H1 (cell line): ENCODE measurements around the gene SRRM2. TPM values are rescaled to one million over a fixed set of nuclear protein-coding genes. Genes with fewer than 3 reads are reported as not detected.

ENCODE experiments used
- polyA plus RNA-seq, 7 experiments: library from polyadenylated mRNA; depleted of rRNA in 3 of 7; stranded (reverse) in 5 of 7; unstranded in 2 of 7; fragments of >200 nt in 5 of 7; fragments of 200-250 nt in 2 of 7; gene quantifications; 1 replicate in 5 of 7; 2 replicates in 1 of 7; 4 replicates in 1 of 7; pipeline versions ENCODE4 v1.2.1 to v1.2.3, GENCODE V29; 2011 to 2013; ENCODE audit warnings: missing spikeins in 2 of 7, mixed read lengths in 2 of 7
- total RNA-seq: library from RNA; stranded (reverse); fragmentation: NEBNext Ultra II Directional; extraction: Animal tissue kit (Norgen Biotek cat#: 25700); gene quantifications from 2 replicates; pipeline ENCODE4 v1.2.1, GENCODE V29; 2021
- TF ChIP-seq, protein P1 (sequence below): IDR thresholded peaks from 2 replicates; pipeline ENCODE4 v1.6.1; 2012; ENCODE audit warnings: inconsistent platforms

The SRRM2 gene
- total and polyA plus RNA-seq, 2 of the 8 experiments (the other 6 are each of a cell fraction or from before 2014, with no cell fraction given): 300 to 579 TPM

DNA sequence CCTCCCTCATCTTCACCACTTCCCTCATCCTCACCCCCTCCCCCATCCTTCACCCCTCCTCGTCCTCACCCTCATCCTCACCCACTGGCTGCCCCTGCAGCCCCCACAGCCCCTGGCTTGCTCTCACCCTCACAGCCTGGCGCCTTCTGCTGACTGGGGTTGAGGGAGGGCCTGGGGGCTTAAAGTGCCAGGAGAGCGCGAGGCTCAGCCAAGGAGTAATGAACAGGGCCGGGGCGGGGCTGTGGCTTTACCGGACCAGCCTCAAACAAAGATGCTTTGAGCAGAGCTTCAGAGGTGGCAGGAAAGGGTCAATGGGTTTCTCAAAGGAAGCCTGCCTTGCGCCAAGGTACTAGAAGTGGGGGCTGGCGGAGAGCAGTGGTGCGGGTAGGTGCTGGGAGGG lies 35.0 kb downstream of the SRRM2 start, which contains the start of gene PRSS33 (continued):
- TF ChIP-seq, protein P1, sequence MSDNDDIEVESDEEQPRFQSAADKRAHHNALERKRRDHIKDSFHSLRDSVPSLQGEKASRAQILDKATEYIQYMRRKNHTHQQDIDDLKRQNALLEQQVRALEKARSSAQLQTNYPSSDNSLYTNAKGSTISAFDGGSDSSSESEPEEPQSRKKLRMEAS: no peak
